HepG2 (cell line): ENCODE measurements around the gene CCDC106. TPM values are rescaled to one million over a fixed set of nuclear protein-coding genes. Genes with fewer than 3 reads are reported as not detected.

ENCODE experiments used
- ATAC-seq: fragments of 200-7000 bp; cut with Tn5 transposase; 3 replicates; pipeline ENCODE4 v1.9.1; 2020; ENCODE audit warnings: mild to moderate bottlenecking, moderate library complexity
- BruUV-seq: library from RNA; stranded (reverse); fragments of 400-500 nt; replicated peaks from 2 replicates; lab custom pipeline; 2021; lab: Mats Ljungman, UMichigan
- CTCF ChIA-PET: fragments of 300-600 bp; formaldehyde crosslinking; extraction: SDS; loops from one replicate; lab custom pipeline; 2021; ENCODE audit warnings: low total read pairs, inconsistent platforms, low intra/inter-chr PET ratio; lab: Yijun Ruan, JAX
- POLR2A ChIA-PET: fragments of 350-600 bp; sonication (Branson Sonifier 250); formaldehyde crosslinking; loops from one replicate; lab custom pipeline; 2020; ENCODE audit warnings: antibody characterized with exemption, inconsistent platforms; lab: Yijun Ruan, JAX
- DNase-seq: peaks from one replicate; pipeline ENCODE4 v3.0.0-alpha.2; 2015; ENCODE audit warnings: low spot score
- FAIRE-seq: peaks from 3 replicates; lab custom pipeline; 2011; peaks lifted over from hg19 to GRCh38; lab: Jason Lieb, UNC
- H2AFZ ChIP-seq: one replicate; pipeline ENCODE4 v1.6.1; 2011; ENCODE audit warnings: low read length, inconsistent platforms
- H3K27ac ChIP-seq: fragments of 300-600 bp; 3 replicates; pipeline ENCODE4 v1.8.0; 2011; ENCODE audit warnings: mixed run types, mild to moderate bottlenecking, mixed read lengths, low read length, inconsistent platforms; ENCODE audit not compliant: insufficient read depth; ENCODE audit errors: extremely low read length
- H3K27me3 ChIP-seq, 2 experiments: fragments of 200-600 bp in 1 of 2; 2 replicates in 1 of 2; 3 replicates in 1 of 2; pipeline versions ENCODE4 v1.6.0 to v1.8.0; 2011; ENCODE audit warnings: low read length in 2 of 2, mild to moderate bottlenecking in 2 of 2, moderate library complexity in 2 of 2, inconsistent platforms in 1 of 2; ENCODE audit not compliant: insufficient read depth in 2 of 2, control insufficient read depth in 1 of 2
- H3K36me3 ChIP-seq, 2 experiments: fragments of 200-600 bp in 1 of 2; replicated peaks in 1 of 2; 2 replicates in 1 of 2; 3 replicates in 1 of 2; pipeline versions ENCODE4 v1.5.1 to v1.8.0; 2011; ENCODE audit warnings: low read length in 2 of 2, inconsistent platforms in 1 of 2; ENCODE audit not compliant: insufficient read depth in 2 of 2, control insufficient read depth in 1 of 2
- H3K4me1 ChIP-seq: 2 replicates; pipeline ENCODE4 v1.5.1; 2012; ENCODE audit warnings: low read length, inconsistent platforms; ENCODE audit not compliant: insufficient read depth
- H3K4me2 ChIP-seq: 2 replicates; pipeline ENCODE4 v1.6.0; 2011; ENCODE audit warnings: low read depth, low read length, inconsistent platforms
- H3K4me3 ChIP-seq, 3 experiments: fragments of 200-600 bp in 1 of 3; sonication (generic), shearing (Covaris generic) in 1 of 3; replicated peaks in 1 of 3; 2 replicates each; pipeline ENCODE4 v1.5.1; 2011 to 2016; ENCODE audit warnings: low read length in 3 of 3, inconsistent platforms in 2 of 3, low read depth in 2 of 3, mild to moderate bottlenecking in 2 of 3, control low read depth in 1 of 3, mixed read lengths in 1 of 3; ENCODE audit not compliant: insufficient read depth in 1 of 3
- H3K79me2 ChIP-seq: one replicate; pipeline ENCODE4 v1.6.1; 2011; ENCODE audit warnings: low read length, inconsistent platforms; ENCODE audit not compliant: insufficient read depth
- H3K9ac ChIP-seq: 2 replicates; pipeline ENCODE4 v1.6.0; 2011; ENCODE audit warnings: mild to moderate bottlenecking, low read depth, low read length, inconsistent platforms; ENCODE audit not compliant: insufficient read depth
- H3K9me3 ChIP-seq: 2 replicates; pipeline ENCODE4 v1.5.1; 2012; ENCODE audit warnings: mild to moderate bottlenecking, low read length
- H4K20me1 ChIP-seq: 2 replicates; pipeline ENCODE4 v1.6.0; 2011; ENCODE audit warnings: inconsistent platforms, mild to moderate bottlenecking, low read length, moderate library complexity; ENCODE audit not compliant: insufficient read depth
- AGO2 ChIP-seq: fragments of 200-400 bp; formaldehyde crosslinking; optimal IDR thresholded peaks from 2 replicates; pipeline ENCODE3; 2017; ENCODE audit warnings: mild to moderate bottlenecking, low read depth, low read length, moderate library complexity
- GTF2F1 ChIP-seq: fragments of 150-350 bp; IDR thresholded peaks from 2 replicates; pipeline ENCODE4 v1.6.1; 2014; ENCODE audit warnings: low read length
- IKZF4 ChIP-seq: sonication (generic); formaldehyde crosslinking; IDR thresholded peaks from 2 replicates; pipeline ENCODE4 v1.5.1; 2020; ENCODE audit warnings: borderline replicate concordance, mild to moderate bottlenecking, low read depth, missing genetic modification reagents; ENCODE audit errors: not compliant biosample characterization
- MAFF ChIP-seq: IDR thresholded peaks from 2 replicates; pipeline ENCODE4 v1.6.1; 2011; ENCODE audit warnings: low read depth, low read length, improper control_type of control experiment
- MED13 ChIP-seq: sonication (generic); formaldehyde crosslinking; IDR thresholded peaks from 2 replicates; pipeline ENCODE4 v1.5.0; 2020; ENCODE audit warnings: missing genetic modification reagents
- NFIC ChIP-seq: IDR thresholded peaks from 2 replicates; pipeline ENCODE4 v1.6.1; 2012; ENCODE audit warnings: mild to moderate bottlenecking, low read length, inconsistent platforms
- SUZ12 ChIP-seq: fragments of 150-350 bp; IDR thresholded peaks from 2 replicates; pipeline ENCODE4 v1.6.1; 2014; ENCODE audit warnings: low read depth, low read length
- ZNF652 ChIP-seq: IDR thresholded peaks from 2 replicates; pipeline ENCODE4 v1.6.1; 2016; ENCODE audit warnings: low read depth, borderline replicate concordance
- WGBS: methylation state at CpG from one replicate; pipeline ENCODE4 v1.1.6; 2017; ENCODE audit warnings: low lambda C conversion rate; 5-methylcytosine and 5-hydroxymethylcytosine counted together
- in situ Hi-C: cut with HindIII; loops from 2 replicates; pipeline ENCODE4 v1.10.0; 2017; ENCODE audit warnings: low pct_unique_long_range_greater_than_20kb; ENCODE audit not compliant: extremely low pct_ligation_motif_present
- intact Hi-C: fragments of 100-400 bp; cut with micrococcal nuclease; formaldehyde crosslinking; loops from one replicate; pipeline ENCODE4 v1.10.0; 2022; ENCODE audit not compliant: unreplicated experiment
- polyA plus RNA-seq, 8 experiments: library from polyadenylated mRNA; depleted of rRNA in 3 of 8; stranded (reverse) in 7 of 8; unstranded in 1 of 8; fragments of >200 nt; fragmentation: Illumina TruSeq in 4 of 8; extraction: Trizol in 4 of 8; gene quantifications; 2 replicates each; pipeline versions ENCODE4 v1.2.1 to v1.2.3, GENCODE V29; 2011 to 2016; ENCODE audit warnings: low read depth in 4 of 8, missing spikeins in 1 of 8, mixed read lengths in 1 of 8; ENCODE audit not compliant: insufficient read depth in 1 of 8
- total RNA-seq, 5 experiments: library from RNA; depleted of rRNA; stranded (reverse); fragments of >200 nt; fragmentation: Illumina TruSeq; extraction: Trizol; gene quantifications; 2 replicates each; pipeline ENCODE4 v1.2.3, GENCODE V29; 2016; ENCODE audit warnings: low read depth in 1 of 5
- TF ChIP-seq, protein P1 (sequence below): sonication (generic); formaldehyde crosslinking; IDR thresholded peaks from 2 replicates; pipeline ENCODE4 v1.4.0; 2020; ENCODE audit warnings: mild to moderate bottlenecking, missing genetic modification reagents
- TF ChIP-seq, protein P2 (sequence below): sonication (generic); formaldehyde crosslinking; IDR thresholded peaks from 2 replicates; pipeline ENCODE4 v1.5.0; 2020; ENCODE audit warnings: mild to moderate bottlenecking, missing genetic modification reagents
- TF ChIP-seq, protein P3 (sequence below): sonication (generic); formaldehyde crosslinking; IDR thresholded peaks from 2 replicates; pipeline ENCODE4 v1.5.0; 2020; ENCODE audit warnings: mild to moderate bottlenecking, missing genetic modification reagents, moderate library complexity
- TF ChIP-seq, protein P4 (sequence below): sonication (generic); formaldehyde crosslinking; IDR thresholded peaks from 2 replicates; pipeline ENCODE4 v1.4.0; 2020; ENCODE audit warnings: missing genetic modification reagents

The CCDC106 gene
- total and polyA plus RNA-seq, 2 of the 13 experiments (the other 11 are each of a cell fraction or from before 2014, with no cell fraction given) = 4.7 to 8.8 TPM

DNA sequence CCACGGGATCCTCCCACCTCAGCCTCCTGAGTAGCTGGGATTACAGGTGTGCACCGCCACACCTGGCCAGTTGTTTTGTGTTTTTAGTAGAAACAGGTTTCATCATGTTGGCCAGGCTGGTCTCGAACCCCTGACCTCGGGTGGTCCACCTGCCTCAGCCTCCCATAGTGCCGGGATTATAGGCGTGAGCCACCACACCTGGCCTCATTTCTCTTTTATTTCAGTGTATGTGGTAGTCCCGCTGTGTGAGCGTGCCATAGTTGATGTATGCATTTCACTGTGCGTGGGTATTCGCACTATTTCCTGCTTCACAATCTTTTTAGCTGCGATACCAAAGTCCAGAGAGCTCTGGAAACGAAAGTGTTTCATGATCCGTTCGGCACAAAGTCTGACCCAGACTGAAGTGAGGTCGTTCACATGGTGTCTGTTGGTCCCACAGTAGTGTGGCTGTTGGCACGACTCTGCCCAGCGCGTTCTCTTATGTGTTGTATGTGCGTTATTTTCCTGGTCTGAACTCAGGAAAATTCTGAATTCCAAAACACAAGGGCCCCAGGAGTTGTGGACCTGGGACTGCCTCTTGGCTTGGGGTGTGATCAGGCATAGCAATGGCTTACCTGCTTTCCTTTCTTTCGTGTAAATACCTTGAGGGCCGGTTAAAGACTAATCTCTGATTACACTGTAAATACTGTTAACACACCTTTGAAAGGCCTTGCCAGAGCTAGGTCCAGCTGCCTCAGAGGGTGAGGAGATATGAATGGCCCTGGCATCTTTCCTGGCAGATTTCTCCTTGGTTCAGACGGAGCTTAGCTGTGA lies 35.6 kb downstream of the CCDC106 start (continued):
- TF ChIP-seq, protein P1, sequence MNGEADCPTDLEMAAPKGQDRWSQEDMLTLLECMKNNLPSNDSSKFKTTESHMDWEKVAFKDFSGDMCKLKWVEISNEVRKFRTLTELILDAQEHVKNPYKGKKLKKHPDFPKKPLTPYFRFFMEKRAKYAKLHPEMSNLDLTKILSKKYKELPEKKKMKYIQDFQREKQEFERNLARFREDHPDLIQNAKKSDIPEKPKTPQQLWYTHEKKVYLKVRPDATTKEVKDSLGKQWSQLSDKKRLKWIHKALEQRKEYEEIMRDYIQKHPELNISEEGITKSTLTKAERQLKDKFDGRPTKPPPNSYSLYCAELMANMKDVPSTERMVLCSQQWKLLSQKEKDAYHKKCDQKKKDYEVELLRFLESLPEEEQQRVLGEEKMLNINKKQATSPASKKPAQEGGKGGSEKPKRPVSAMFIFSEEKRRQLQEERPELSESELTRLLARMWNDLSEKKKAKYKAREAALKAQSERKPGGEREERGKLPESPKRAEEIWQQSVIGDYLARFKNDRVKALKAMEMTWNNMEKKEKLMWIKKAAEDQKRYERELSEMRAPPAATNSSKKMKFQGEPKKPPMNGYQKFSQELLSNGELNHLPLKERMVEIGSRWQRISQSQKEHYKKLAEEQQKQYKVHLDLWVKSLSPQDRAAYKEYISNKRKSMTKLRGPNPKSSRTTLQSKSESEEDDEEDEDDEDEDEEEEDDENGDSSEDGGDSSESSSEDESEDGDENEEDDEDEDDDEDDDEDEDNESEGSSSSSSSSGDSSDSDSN (CRISPR knock-in tag) = no peak; the same call in 1 of the 2 replicates
- TF ChIP-seq, protein P2, sequence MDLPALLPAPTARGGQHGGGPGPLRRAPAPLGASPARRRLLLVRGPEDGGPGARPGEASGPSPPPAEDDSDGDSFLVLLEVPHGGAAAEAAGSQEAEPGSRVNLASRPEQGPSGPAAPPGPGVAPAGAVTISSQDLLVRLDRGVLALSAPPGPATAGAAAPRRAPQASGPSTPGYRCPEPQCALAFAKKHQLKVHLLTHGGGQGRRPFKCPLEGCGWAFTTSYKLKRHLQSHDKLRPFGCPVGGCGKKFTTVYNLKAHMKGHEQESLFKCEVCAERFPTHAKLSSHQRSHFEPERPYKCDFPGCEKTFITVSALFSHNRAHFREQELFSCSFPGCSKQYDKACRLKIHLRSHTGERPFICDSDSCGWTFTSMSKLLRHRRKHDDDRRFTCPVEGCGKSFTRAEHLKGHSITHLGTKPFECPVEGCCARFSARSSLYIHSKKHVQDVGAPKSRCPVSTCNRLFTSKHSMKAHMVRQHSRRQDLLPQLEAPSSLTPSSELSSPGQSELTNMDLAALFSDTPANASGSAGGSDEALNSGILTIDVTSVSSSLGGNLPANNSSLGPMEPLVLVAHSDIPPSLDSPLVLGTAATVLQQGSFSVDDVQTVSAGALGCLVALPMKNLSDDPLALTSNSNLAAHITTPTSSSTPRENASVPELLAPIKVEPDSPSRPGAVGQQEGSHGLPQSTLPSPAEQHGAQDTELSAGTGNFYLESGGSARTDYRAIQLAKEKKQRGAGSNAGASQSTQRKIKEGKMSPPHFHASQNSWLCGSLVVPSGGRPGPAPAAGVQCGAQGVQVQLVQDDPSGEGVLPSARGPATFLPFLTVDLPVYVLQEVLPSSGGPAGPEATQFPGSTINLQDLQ (CRISPR knock-in tag) = no peak
- TF ChIP-seq GTF2F1 (no peak), MED13 (CRISPR knock-in tag) (no peak)

DNA sequence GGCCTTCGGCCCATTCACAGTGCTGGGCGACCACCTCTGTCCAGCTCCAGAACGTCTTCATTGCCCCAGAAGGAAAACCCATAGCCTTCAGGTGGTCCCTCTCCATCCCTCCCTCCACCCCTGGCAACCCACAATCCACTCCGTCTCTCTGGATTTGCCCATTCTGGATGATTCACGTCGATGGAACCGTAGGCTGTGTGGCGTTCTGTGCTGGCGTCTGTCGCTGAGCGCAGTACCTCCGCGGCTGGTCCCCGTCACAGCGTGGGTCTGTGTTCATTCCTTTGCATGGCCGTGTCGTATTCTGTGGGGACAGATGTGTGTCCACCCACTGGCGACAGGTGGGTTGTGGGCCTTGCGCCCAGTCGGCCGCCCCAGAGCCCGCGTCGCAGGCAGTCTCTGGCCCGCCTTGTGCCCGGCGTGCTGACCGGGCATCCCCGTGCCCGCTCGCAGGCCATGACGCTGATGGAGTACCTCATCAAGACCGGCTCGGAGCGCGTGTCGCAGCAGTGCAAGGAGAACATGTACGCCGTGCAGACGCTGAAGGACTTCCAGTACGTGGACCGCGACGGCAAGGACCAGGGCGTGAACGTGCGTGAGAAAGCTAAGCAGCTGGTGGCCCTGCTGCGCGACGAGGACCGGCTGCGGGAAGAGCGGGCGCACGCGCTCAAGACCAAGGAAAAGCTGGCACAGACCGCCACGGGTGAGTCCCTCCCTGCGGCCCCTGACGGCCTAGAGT lies 37.1 kb downstream of the CCDC106 start:
- DNase-seq (no peak), FAIRE-seq (no peak), ATAC-seq (no peak)
- in situ Hi-C loops (no loop called here), intact Hi-C loops (no loop called here)
- peaks cover 63% of the 10 kb centered on the region for H3K4me1 ChIP-seq
- ChIA-PET POLR2A (no interaction called here), CTCF (no interaction called here)
- H2AFZ ChIP-seq = no peak overlapping the region
- H3K9ac ChIP-seq = peak overlapping the region; percentile 66; the same call in 1 of the 2 replicates
- peaks cover 16 to 63% of the 10 kb centered on the region in 2 experiments for H3K36me3 ChIP-seq
- H3K27me3 ChIP-seq = no peaks in the 10 kb centered on the region
- H4K20me1 ChIP-seq = no peaks in the 10 kb centered on the region
- no peaks in the 10 kb centered on the region for H3K9me3 ChIP-seq
- peak overlapping the region; percentile 89 for H3K27ac ChIP-seq
- 99% methylated on average over 47 of the region's 60 CpGs for WGBS
- no peak overlapping the region for H3K4me3 ChIP-seq
- H3K79me2 ChIP-seq = peaks cover 33% of the 10 kb centered on the region
- H3K4me2 ChIP-seq = peak overlapping the region; percentile 67
- no TSS peak for BruUV-seq
- no peak for TF ChIP-seq IKZF4 (CRISPR knock-in tag)
- peak; percentile 38 for TF ChIP-seq AGO2
- TF ChIP-seq, protein P3, sequence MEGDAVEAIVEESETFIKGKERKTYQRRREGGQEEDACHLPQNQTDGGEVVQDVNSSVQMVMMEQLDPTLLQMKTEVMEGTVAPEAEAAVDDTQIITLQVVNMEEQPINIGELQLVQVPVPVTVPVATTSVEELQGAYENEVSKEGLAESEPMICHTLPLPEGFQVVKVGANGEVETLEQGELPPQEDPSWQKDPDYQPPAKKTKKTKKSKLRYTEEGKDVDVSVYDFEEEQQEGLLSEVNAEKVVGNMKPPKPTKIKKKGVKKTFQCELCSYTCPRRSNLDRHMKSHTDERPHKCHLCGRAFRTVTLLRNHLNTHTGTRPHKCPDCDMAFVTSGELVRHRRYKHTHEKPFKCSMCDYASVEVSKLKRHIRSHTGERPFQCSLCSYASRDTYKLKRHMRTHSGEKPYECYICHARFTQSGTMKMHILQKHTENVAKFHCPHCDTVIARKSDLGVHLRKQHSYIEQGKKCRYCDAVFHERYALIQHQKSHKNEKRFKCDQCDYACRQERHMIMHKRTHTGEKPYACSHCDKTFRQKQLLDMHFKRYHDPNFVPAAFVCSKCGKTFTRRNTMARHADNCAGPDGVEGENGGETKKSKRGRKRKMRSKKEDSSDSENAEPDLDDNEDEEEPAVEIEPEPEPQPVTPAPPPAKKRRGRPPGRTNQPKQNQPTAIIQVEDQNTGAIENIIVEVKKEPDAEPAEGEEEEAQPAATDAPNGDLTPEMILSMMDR (CRISPR knock-in tag) = no peak
- TF ChIP-seq, protein P4, sequence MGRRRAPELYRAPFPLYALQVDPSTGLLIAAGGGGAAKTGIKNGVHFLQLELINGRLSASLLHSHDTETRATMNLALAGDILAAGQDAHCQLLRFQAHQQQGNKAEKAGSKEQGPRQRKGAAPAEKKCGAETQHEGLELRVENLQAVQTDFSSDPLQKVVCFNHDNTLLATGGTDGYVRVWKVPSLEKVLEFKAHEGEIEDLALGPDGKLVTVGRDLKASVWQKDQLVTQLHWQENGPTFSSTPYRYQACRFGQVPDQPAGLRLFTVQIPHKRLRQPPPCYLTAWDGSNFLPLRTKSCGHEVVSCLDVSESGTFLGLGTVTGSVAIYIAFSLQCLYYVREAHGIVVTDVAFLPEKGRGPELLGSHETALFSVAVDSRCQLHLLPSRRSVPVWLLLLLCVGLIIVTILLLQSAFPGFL (CRISPR knock-in tag) = no peak
- TF ChIP-seq SUZ12 = no peak
- no peak for TF ChIP-seq MAFF
- no peak for TF ChIP-seq ZNF652 (CRISPR knock-in tag)
- TF ChIP-seq NFIC = no peak
